T follicular helper cell (primary cell): Measurements from ENCODE around the gene COL4A2.

Experiments
- DNase-seq: peaks from one replicate; pipeline ENCODE4 v3.0.0-alpha.2; 2020; ENCODE audit warnings: low read depth

Gene COL4A2

GRCh38 chr13:110354715-110355473 lies 47.8 kb downstream of the COL4A2 start:
- no peak for DNase-seq

- no peak for DNase-seq
Observed at GRCh38 chr13:110356362-110356761, 49.3 kb downstream of the COL4A2 start.

DNA sequence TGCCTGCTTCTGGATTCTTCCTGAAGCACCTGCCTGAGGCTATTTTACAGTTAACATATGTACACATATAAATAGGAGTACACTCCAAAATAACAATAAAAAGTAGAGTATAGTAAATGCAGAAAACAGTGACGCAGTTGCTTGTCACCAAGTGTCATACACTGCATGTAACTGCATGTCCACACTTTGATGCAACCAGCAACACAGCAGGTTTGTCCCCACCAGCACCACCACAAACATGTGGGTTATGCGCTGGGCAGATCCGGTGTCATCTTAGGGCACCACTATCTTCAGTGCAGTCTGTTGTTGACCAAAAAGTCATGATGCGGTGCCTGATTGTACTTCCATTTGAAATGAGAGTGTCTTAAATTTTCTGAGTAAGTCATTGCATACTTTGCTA lies 51.3 kb downstream of the COL4A2 start:
- no peak for DNase-seq

DNA sequence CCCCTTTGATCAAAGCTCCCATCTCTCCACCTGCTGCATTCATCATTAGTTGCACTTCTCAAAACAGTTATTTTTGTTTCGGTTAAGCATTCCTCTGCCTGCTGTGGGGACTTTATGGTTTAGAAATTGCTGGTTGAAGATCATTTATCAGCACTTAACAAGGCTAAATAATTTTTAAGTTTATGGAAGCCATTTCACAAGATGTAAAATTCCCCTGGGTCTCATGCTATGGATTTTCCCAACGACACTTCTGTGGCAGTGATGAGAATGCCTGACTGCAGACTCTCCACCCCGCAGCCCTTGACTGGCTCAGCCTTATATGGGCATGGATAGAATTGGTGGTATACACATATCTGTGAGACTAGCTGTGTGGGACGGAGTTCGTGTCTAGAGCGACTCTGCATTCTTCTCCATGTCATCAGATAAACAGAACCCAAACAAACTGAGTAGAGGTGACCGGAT lies 52.8 kb downstream of the COL4A2 start:
- no peak for DNase-seq

DNA sequence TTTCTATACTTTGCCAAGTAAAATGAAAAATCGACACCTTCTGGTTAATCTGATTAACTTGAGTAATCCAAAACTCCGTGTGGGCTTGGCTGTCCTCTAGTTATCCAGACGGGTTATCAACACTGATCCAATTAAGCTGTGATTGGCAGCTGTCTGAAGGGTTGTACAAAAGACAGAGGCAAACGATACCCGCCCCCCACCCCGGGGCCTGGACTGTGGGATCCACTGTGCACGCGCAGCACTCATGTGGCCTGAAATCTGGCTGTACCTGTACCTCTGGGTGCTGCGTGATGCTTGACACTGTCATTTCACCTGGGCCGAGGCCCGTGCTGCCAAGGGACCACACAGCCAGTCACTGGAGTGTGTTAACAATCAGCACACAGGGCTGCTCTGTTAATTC lies 53.5 kb downstream of the COL4A2 start:
- no peak for DNase-seq

- DNase-seq, result no peak
Observed at GRCh38 chr13:110361365-110361911, 54.4 kb downstream of the COL4A2 start.

- no peak for DNase-seq
Observed at GRCh38 chr13:110363010-110363409, 55.9 kb downstream of the COL4A2 start.

DNA sequence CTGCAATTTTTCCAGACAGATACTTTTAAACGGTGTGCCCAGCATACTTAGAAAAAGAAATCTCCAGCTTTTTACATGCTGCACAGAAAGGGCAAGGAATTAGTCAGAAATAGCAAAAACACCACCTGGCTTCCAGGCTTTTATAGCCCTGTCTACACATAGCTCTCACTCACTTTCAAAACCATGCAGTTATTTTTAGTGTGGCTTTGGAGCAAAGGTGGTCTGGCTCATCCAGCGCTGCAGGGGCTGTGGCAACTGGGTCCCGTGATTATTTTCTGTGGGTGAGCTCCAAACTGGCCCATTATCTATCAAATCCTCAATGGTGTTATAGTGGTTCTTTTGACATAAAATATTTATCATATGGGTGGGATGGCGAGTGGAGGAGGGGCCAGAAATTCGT lies 57.0 kb downstream of the COL4A2 start:
- no peak for DNase-seq

DNA sequence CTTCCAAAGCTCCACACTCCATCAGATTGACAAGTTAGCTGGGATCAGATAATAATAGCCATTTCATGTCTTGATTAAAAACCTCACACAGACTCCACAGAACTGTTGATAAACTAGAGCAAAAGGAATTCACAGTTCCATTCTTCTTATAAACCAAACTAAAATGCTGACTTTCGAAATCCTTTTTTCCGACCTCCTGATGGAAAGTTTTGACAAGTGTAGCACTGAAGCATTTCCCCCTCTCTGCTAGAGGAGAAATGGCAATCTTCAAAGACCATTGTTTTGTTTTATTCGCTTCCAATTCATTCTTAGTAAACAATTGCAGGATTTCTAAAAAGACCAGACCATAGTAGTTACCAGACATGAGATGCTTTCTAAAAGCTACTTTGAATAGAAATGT lies 58.8 kb downstream of the COL4A2 start:
- DNase-seq, result no peak

- no peak for DNase-seq
Observed at GRCh38 chr13:110366733-110367132, 59.6 kb downstream of the COL4A2 start.

DNA sequence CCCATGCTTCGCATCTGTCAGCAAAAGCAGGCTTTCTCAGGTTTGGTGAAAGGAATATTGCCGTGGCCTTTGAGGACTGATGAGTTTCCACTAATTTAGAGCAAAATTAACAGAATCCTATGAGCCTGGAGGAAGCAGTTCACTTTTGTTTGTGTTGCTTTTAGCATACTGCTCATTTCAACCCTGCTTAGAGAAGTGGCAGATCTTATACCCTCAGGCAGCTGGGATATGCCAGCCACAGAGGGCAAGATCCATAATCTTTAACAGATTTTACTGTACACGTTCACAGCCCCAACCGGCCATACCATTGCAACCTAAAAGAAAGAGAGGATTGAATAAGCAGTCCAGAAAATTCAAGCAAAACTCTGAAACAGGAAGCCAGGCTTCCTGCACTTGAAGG lies 60.5 kb downstream of the COL4A2 start:
- DNase-seq, result no peak

DNA sequence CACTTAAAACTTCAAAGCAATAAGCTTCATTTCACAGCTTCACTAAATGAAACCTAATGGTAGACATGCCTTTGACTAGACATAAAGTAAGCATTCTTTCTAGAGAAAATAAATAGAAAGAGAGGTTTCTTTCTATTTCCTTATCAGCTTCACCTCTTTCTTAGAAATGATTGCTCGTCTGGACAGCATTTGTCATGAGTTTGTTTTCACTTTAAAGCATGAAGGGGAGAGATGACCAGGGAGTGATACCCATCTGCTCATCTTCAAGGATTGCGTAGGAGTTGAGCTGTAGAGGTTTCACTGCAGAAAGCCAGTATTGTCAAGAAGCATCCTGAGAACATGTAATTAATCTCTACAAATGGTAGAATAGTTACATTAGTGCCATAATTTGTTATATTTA lies 61.3 kb downstream of the COL4A2 start:
- DNase-seq, result no peak

DNA sequence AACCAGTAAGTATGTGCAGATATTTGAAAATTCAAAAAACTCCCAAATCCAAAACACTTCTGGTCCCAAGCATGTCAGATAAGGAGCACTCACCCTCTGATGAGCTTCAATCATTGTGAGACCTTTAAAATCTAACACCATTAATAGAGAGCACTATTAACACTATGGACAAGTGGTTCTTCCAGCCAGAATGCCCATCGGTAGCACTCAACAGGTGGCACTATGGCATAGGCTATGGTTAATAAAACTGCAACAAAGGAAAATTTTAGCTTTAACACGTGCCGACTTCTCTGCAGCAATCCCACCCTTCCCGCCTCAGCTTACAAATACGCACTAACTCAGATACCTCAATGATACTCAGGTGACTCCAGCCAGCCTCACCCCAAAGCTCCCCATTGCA lies 62.3 kb downstream of the COL4A2 start:
- no peak for DNase-seq

DNA sequence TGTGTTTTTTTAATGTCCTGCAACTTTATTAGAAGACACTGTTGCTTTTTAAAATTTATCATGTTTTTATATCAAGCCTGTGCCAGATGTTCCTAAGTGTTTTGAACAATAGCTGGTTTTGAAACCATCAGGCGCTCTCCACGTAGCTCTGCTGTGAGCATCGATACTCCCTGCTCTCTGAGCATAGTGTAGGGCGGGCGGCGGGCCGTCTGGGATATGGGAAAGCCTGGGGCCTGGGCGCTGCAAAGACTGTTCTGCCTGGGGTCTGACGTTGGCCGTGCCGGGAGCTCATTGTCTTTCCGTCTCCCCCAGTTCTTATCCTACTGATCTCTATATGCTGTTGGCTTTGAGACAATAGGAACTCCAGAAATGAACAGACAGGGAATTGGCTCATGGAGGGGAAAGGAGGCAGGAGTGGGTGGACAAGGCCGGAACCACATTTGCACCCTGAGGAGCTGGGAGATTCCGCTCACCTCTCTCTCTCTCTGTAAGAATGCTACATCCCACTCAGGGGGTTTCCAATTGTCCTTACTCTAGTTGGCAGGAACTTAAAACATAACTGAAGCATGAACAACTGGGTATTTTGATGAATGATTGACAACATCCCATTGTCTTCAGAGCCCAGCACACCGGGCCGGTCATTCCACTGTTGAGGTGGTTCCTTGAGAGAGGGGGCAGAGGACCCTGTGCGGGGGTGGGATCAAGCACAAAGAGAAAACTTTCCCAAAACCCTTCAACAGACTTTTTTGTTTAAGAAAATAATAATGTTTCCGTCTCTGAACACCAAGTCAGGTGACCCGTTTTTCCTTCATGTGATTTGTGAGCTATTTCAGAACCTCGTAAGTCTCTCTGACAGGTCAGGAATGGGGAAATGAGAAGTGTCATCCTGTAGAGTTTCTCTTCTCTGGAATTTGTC lies 64.7 kb downstream of the COL4A2 start:
- DNase-seq, result no peak

GRCh38 chr13:110372676-110373075 lies 65.6 kb downstream of the COL4A2 start:
- DNase-seq, result no peak

- no peak for DNase-seq
Observed at GRCh38 chr13:110373617-110374016, 66.5 kb downstream of the COL4A2 start.

GRCh38 chr13:110374431-110375370 lies 67.6 kb downstream of the COL4A2 start:
- no peak for DNase-seq

- DNase-seq, result no peak
Observed at GRCh38 chr13:110376120-110376519, 69.0 kb downstream of the COL4A2 start.

DNA sequence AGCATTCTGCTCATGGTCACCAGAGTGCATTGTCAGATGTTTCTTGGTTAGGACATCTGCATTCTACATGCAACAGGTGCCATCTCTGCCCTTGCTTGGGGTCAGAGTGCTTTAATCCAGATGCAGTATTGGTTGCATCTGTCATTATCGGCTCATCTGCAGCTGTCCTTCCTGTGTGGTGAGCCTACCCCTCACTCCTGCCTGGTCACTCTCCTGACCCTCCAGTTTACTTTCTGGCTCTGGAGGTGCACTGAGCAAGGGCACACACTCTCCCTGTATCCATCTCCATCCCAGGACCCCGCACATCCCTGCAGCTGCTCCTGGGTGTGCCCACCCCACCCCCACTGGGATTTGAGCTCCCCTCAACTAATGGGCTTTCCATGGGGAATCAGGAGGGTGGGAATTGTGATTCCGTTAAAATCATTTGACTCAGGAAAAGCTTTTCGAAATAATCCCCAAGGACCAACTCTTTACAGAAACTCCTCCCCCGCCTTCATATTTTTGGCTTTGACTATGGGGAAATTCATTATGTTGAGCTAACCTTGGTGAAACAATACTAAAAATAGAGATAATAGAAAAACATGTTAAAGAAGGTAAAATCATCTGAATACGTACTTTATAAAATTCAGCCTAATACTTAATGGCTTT lies 70.2 kb downstream of the COL4A2 start:
- DNase-seq, result no peak

DNA sequence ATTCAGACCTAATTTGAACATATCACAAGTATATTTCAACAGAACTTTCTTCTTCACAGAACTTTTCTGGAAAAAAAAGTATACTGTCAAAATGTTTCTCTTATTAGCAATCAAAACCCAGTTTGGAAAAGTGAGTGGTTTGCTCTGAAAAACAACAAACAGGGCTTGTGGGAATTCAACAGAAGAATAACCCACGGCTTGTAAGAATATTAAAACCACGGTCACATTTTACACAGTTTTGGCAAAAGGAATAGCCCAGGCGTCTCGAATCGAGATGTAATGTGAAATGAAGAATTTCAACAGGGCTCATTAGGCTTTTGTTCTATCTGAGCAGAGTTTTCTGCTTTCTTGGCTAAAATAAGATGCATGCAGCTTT lies 70.7 kb downstream of the COL4A2 start:
- DNase-seq, result no peak

DNA sequence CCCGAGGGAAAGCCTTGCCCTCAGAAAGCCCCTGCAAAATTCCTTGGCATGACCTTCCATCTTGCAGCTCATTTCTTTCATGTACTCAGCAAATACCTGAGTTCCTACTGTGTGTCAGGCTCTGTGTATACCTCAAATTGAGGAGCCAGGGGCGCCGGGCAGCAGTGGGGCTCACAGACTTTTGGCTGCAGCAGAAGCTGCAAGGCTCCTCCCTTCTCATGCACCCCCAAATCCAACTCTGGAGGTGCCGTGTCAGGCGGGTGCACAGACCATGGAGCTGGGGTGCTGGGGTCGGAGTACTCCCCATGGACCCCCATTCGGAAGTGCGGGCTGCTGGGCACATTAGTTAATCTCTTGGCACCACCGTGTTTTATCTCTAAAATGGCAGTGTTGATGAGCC lies 72.3 kb downstream of the COL4A2 start:
- DNase-seq, result no peak
